ENCODE data around the gene ZKSCAN8. TPM values are rescaled to one million over a fixed set of nuclear protein-coding genes. Genes with fewer than 3 reads are reported as not detected.
"Not testable (repeated sequence)": the region's sequence is repeated elsewhere in the genome, so short reads cannot be mapped to it uniquely, and the experiment has no call there.

The ZKSCAN8 gene
- total RNA-seq, 4 donors from 2014 or later, result 5.6 to 26.4 (median 15.5) TPM

DNA sequence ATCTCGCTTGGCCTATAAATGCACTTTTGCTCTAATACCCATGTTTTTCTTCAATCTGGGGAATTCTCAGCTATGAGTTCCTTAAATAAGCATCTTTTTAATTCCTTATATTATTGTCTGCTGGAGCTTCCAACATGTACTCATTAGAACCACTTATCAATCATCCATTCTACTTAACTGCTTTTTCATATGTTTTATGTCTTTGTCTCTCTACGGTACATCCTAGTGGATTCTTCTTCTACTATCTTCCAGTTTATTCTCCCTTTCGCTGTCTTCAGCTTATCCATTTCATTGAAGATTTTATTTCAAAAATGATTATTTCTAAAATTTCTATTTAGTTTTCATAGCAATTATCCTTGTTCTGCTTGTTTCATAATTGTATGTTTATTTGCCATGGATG is 29.7 kb upstream of the ZKSCAN8 start:
- no peak overlapping the region for H3K27ac ChIP-seq
- H3K4me1 ChIP-seq, result no peaks in the 10 kb centered on the region
- no peak overlapping the region for H3K4me3 ChIP-seq
- no peaks in the 10 kb centered on the region for H3K27me3 ChIP-seq
- TF ChIP-seq POLR2A (IDR thresholded peaks at IDR 0.05), result no peak
- H3K36me3 ChIP-seq, result peaks cover 0 to 10% (median 0%) of the 10 kb centered on the region in 3 donors
- no peak for DNase-seq
- H3K9me3 ChIP-seq, result no peaks in the 10 kb centered on the region

DNA sequence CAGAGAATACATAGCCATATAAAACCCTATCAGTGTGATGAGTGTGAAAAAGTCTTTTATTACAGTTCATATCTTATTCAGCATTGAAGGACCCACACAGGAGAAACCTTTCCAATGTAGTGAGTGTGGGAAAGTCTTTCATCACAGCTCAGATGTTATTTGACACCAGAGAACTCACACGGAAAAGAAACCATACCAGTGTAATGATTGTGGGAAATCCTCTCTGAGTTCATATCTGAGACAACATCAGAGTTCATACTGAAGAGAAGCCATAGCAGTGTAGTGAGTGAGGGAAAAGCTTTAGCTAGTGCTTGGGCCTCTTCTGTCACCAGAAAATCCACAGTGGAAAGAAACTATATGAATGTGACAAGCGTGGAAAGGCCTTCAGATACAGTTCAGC is 25.9 kb upstream of the ZKSCAN8 start:
- DNase-seq, result no peak
- Histone ChIP-seq H3K36me3 (peaks cover 0 to 22% (median 0%) of the 10 kb centered on the region in 3 donors), H3K4me1 (no peaks in the 10 kb centered on the region), H3K27me3 (no peaks in the 10 kb centered on the region), H3K27ac (no peak overlapping the region), H3K4me3 (no peak overlapping the region), H3K9me3 (no peaks in the 10 kb centered on the region)
- TF ChIP-seq POLR2A (IDR thresholded peaks at IDR 0.05), result no peak
- TF ChIP-seq, protein P1, sequence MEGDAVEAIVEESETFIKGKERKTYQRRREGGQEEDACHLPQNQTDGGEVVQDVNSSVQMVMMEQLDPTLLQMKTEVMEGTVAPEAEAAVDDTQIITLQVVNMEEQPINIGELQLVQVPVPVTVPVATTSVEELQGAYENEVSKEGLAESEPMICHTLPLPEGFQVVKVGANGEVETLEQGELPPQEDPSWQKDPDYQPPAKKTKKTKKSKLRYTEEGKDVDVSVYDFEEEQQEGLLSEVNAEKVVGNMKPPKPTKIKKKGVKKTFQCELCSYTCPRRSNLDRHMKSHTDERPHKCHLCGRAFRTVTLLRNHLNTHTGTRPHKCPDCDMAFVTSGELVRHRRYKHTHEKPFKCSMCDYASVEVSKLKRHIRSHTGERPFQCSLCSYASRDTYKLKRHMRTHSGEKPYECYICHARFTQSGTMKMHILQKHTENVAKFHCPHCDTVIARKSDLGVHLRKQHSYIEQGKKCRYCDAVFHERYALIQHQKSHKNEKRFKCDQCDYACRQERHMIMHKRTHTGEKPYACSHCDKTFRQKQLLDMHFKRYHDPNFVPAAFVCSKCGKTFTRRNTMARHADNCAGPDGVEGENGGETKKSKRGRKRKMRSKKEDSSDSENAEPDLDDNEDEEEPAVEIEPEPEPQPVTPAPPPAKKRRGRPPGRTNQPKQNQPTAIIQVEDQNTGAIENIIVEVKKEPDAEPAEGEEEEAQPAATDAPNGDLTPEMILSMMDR (IDR thresholded peaks at IDR 0.05), result no peak

DNA sequence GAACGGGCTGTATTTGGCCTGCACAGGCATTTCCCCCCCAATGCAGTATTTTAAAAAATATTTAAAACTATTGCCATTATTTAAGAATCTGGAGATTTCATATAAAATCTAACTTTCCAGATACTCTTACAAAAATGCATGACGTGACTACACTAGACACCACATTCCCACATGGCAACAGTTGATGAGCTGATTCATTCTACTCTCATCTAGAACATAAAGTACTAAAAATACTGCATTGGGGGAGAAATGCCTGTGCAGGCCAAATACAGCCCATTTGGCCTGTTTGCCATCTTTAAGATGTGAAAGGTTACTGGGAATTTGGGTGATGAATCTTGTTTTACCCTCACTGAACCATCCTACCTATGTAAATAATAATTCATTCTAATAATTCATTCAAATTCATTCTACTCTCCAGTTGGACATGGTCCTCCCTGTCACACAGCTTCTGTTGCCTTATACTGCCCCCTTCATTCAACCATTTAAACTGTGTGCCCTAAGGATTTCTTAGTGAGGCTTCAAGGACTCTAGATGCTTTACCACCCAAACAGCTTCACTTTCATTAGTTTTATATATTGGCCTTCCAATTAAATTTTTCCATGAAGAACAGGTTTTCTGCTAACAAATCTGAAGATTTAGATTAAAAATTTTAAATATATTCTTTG is 24.2 kb upstream of the ZKSCAN8 start:
- peaks cover 0 to 22% (median 0%) of the 10 kb centered on the region in 3 donors for H3K36me3 ChIP-seq

DNA sequence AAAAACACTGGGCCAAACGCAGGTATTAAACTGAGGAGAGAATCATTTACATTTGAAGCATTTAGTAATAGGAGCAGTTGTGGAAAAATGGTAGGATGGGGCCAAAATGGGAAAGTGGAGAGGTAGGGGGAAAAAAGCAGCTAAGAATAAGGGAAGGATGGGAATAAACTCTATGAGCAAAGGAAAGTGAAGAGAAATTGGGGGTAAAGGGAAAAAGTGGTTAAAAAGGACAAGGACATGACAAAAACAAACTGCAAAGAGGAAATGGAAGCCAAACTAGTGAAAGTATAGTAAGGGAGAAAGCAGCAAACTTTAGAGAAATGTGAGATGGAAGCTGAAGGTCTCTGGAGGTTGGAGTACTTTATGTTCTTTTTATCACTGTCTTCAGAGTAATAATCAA is 23.5 kb upstream of the ZKSCAN8 start:
- H3K36me3 ChIP-seq, result peaks cover 0 to 22% (median 0%) of the 10 kb centered on the region in 3 donors
- no peaks in the 10 kb centered on the region for H3K9me3 ChIP-seq

More for the DNA sequence above, 24.2 kb upstream of the ZKSCAN8 start:
- H3K27ac ChIP-seq, result no peak overlapping the region
- H3K4me3 ChIP-seq, result no peak overlapping the region
- H3K9me3 ChIP-seq, result no peaks in the 10 kb centered on the region
- no peak for DNase-seq
- no peaks in the 10 kb centered on the region for H3K27me3 ChIP-seq
- no peak for TF ChIP-seq POLR2A (IDR thresholded peaks at IDR 0.05)
- TF ChIP-seq, protein P1 (IDR thresholded peaks at IDR 0.05), result no peak
- no peaks in the 10 kb centered on the region for H3K4me1 ChIP-seq

DNA sequence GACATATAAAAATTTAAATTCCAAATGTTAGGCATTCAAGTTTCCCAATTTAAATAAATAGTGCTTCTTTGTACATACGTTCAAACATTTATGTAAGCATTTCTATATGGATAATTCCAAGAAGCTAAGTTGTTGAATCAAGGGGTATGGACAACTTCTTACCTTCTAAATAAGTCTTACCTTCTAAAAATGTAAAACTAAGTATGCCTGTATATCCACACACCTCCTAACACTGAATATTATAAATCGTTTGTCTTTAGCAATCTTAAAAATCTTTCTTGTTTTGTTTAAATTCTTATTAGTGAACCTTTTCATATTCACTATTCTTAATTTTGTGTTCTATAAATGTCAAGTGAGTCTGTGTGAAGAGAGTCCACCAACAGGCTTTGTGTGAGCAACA is 19.8 kb upstream of the ZKSCAN8 start:
- Histone ChIP-seq H3K27me3 (no peaks in the 10 kb centered on the region), H3K4me3 (no peak overlapping the region), H3K36me3 (peaks cover 0 to 17% (median 0%) of the 10 kb centered on the region in 3 donors), H3K4me1 (peaks cover 0 to 12% (median 0%) of the 10 kb centered on the region in 4 donors), H3K27ac (no peak overlapping the region), H3K9me3 (no peaks in the 10 kb centered on the region)
- no peak for TF ChIP-seq POLR2A (IDR thresholded peaks at IDR 0.05)
- TF ChIP-seq, protein P1 (IDR thresholded peaks at IDR 0.05), result no peak
- DNase-seq, result no peak

More for the DNA sequence above, 23.5 kb upstream of the ZKSCAN8 start:
- DNase-seq, result no peak
- H3K27me3 ChIP-seq, result no peaks in the 10 kb centered on the region
- no peaks in the 10 kb centered on the region for H3K4me1 ChIP-seq
- H3K27ac ChIP-seq, result no peak overlapping the region
- TF ChIP-seq POLR2A (IDR thresholded peaks at IDR 0.05), result no peak
- TF ChIP-seq, protein P1 (IDR thresholded peaks at IDR 0.05), result no peak
- no peak overlapping the region for H3K4me3 ChIP-seq

DNA sequence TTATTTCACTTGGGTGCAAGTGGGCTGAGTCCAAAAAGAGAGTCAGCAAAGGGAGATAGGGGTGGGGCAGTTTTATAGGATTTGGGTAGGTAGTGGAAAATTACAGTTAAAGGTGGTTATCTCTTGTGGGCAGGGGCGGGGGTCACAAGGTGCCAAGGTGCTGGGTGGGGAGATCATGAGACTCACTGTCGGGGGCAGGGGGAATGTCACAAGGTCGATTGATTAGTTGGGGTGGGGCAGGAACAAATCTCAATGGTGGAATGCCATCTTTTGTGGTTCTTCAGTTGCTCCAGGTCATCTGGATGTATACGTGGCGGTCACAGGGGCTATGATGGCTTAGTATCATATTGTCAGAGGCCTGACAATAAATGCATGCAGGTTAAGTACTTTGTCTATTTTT is 19.4 kb upstream of the ZKSCAN8 start:
- peaks cover 0 to 21% (median 0%) of the 10 kb centered on the region in 3 donors for H3K36me3 ChIP-seq

More for the DNA sequence above, 19.4 kb upstream of the ZKSCAN8 start:
- H3K27ac ChIP-seq, H3K9me3 ChIP-seq, H3K27me3 ChIP-seq, H3K4me3 ChIP-seq, DNase-seq: not testable (repeated sequence)
- peaks cover 0 to 12% (median 0%) of the 10 kb centered on the region in 4 donors for H3K4me1 ChIP-seq
